ENCODE data around the gene RNASE11.

Gene RNASE11

GRCh38 chr14:20631880-20632389, 44.1 kb upstream of the RNASE11 start:
- peaks cover 10% of the 10 kb centered on the region for H3K27me3 ChIP-seq (ENCODE audit: insufficient read depth, low read length, poor library complexity)
- DNase-seq (no peak), ATAC-seq (ENCODE audit: insufficient read depth, low read depth) (no peak)
- H4K20me1 ChIP-seq (ENCODE audit: insufficient read depth, low read length): no peaks in the 10 kb centered on the region
- no peaks in the 10 kb centered on the region for H3K9me3 ChIP-seq (ENCODE audit: insufficient read depth, low read length, severe bottlenecking)
- no peak for TF ChIP-seq EZH2 (IDR thresholded peaks at IDR 0.05; ENCODE audit: borderline replicate concordance, low read depth, low read length, severe bottlenecking)
- no peak for TF ChIP-seq CTCF (IDR thresholded peaks at IDR 0.05; ENCODE audit: borderline replicate concordance, extremely low read depth, low read length, poor library complexity, severe bottlenecking)
- H3K79me2 ChIP-seq (ENCODE audit: insufficient read depth, low read length): no peaks in the 10 kb centered on the region
- H3K27ac ChIP-seq (ENCODE audit: low read length): no peak overlapping the region
- H2AFZ ChIP-seq (ENCODE audit: low read depth, low read length): no peak overlapping the region
- H3K4me1 ChIP-seq (ENCODE audit: insufficient read depth, low read length): no peaks in the 10 kb centered on the region
- H3K36me3 ChIP-seq (ENCODE audit: insufficient read depth, low read length): no peaks in the 10 kb centered on the region
- no peak overlapping the region for H3K4me3 ChIP-seq (ENCODE audit: low read depth in 1 of 2, low read length in 2 of 2)
- no peak overlapping the region for H3K4me2 ChIP-seq (ENCODE audit: insufficient read depth, low read length)
- H3K9ac ChIP-seq (ENCODE audit: low read depth, low read length): no peak overlapping the region

GRCh38 chr14:20631023-20631879, 43.5 kb upstream of the RNASE11 start:
- no peaks in the 10 kb centered on the region for H4K20me1 ChIP-seq (ENCODE audit: insufficient read depth, low read length)
- no peaks in the 10 kb centered on the region for H3K36me3 ChIP-seq (ENCODE audit: insufficient read depth, low read length)
- H3K27ac ChIP-seq (ENCODE audit: low read length): no peak overlapping the region
- TF ChIP-seq EZH2 (IDR thresholded peaks at IDR 0.05; ENCODE audit: borderline replicate concordance, low read depth, low read length, severe bottlenecking): no peak
- TF ChIP-seq CTCF (IDR thresholded peaks at IDR 0.05; ENCODE audit: borderline replicate concordance, extremely low read depth, low read length, poor library complexity, severe bottlenecking): no peak
- H3K4me3 ChIP-seq (ENCODE audit: low read depth in 1 of 2, low read length in 2 of 2): no peak overlapping the region
- H3K79me2 ChIP-seq (ENCODE audit: insufficient read depth, low read length): no peaks in the 10 kb centered on the region
- H3K9ac ChIP-seq (ENCODE audit: low read depth, low read length): no peak overlapping the region
- H3K4me2 ChIP-seq (ENCODE audit: insufficient read depth, low read length): no peak overlapping the region
- no peak overlapping the region for H2AFZ ChIP-seq (ENCODE audit: low read depth, low read length)
- H3K27me3 ChIP-seq (ENCODE audit: insufficient read depth, low read length, poor library complexity): peaks cover 10% of the 10 kb centered on the region
- peak; percentile 24 for DNase-seq
- H3K4me1 ChIP-seq (ENCODE audit: insufficient read depth, low read length): no peaks in the 10 kb centered on the region
- no peaks in the 10 kb centered on the region for H3K9me3 ChIP-seq (ENCODE audit: insufficient read depth, low read length, severe bottlenecking)
- no peak for ATAC-seq (ENCODE audit: insufficient read depth, low read depth)

GRCh38 chr14:20630340-20631022, 42.7 kb upstream of the RNASE11 start:
- H3K9ac ChIP-seq (ENCODE audit: low read depth, low read length): no peak overlapping the region
- H3K4me1 ChIP-seq (ENCODE audit: insufficient read depth, low read length): no peaks in the 10 kb centered on the region
- H4K20me1 ChIP-seq (ENCODE audit: insufficient read depth, low read length): no peaks in the 10 kb centered on the region
- ATAC-seq (ENCODE audit: insufficient read depth, low read depth): no peak
- no peaks in the 10 kb centered on the region for H3K9me3 ChIP-seq (ENCODE audit: insufficient read depth, low read length, severe bottlenecking)
- no peak overlapping the region for H2AFZ ChIP-seq (ENCODE audit: low read depth, low read length)
- no peak overlapping the region for H3K27ac ChIP-seq (ENCODE audit: low read length)
- DNase-seq: no peak
- no peak overlapping the region for H3K4me3 ChIP-seq (ENCODE audit: low read depth in 1 of 2, low read length in 2 of 2)
- no peaks in the 10 kb centered on the region for H3K36me3 ChIP-seq (ENCODE audit: insufficient read depth, low read length)
- H3K79me2 ChIP-seq (ENCODE audit: insufficient read depth, low read length): no peaks in the 10 kb centered on the region
- H3K4me2 ChIP-seq (ENCODE audit: insufficient read depth, low read length): no peak overlapping the region
- TF ChIP-seq EZH2 (IDR thresholded peaks at IDR 0.05; ENCODE audit: borderline replicate concordance, low read depth, low read length, severe bottlenecking): no peak
- no peak for TF ChIP-seq CTCF (IDR thresholded peaks at IDR 0.05; ENCODE audit: borderline replicate concordance, extremely low read depth, low read length, poor library complexity, severe bottlenecking)
- H3K27me3 ChIP-seq (ENCODE audit: insufficient read depth, low read length, poor library complexity): peaks cover 10% of the 10 kb centered on the region
